T-cell (primary cell): ENCODE data around the gene MLN. TPM values are rescaled to one million over a fixed set of nuclear protein-coding genes. Genes with fewer than 3 reads are reported as not detected.

Experiments
- ATAC-seq, 4 experiments: fragments of 200-7000 bp in 3 of 4; fragments of 150-1000 bp in 1 of 4; cut with Tn5 transposase; replicated peaks in 1 of 4; 1 replicate in 3 of 4; 2 replicates in 1 of 4; pipeline ENCODE4 v1.10.0; 2021; ENCODE audit warnings: moderate library complexity in 3 of 4, mild to moderate bottlenecking in 2 of 4, moderate number of reproducible peaks in 1 of 4
- CTCF ChIA-PET, 2 donors: fragments of 300-600 bp; sonication (Branson Sonifier 250); formaldehyde crosslinking; loops; one replicate each; lab custom pipeline; 2022; ENCODE audit warnings: antibody characterized with exemption in 2 of 2; lab: Charles Lee
- POLR2A ChIA-PET, 2 donors: fragments of 300-600 bp; sonication (Branson Sonifier 250); formaldehyde crosslinking; loops; one replicate each; lab custom pipeline; 2022; ENCODE audit warnings: antibody characterized with exemption in 2 of 2; lab: Charles Lee
- DNase-seq, 35 experiments: peaks; one replicate each; pipeline versions ENCODE4 v3.0.0 to v3.0.0-alpha.2; 2013 to 2023
- H3K27ac ChIP-seq: one replicate; pipeline ENCODE4 v1.5.1; 2013; ENCODE audit warnings: low read length
- H3K27me3 ChIP-seq, 2 experiments: replicated peaks in 1 of 2; 1 replicate in 1 of 2; 2 replicates in 1 of 2; pipeline versions ENCODE4 v1.6.1 to v1.7.0; 2013; ENCODE audit warnings: low read length in 1 of 2, mixed read lengths in 1 of 2; ENCODE audit not compliant: control insufficient read depth in 2 of 2, insufficient read depth in 2 of 2; ENCODE audit errors: extremely low read depth in 1 of 2
- H3K36me3 ChIP-seq, 2 donors: 1 replicate in 1 of 2; 2 replicates in 1 of 2; pipeline versions ENCODE4 v1.6.1 to v1.7.0; 2013; ENCODE audit warnings: low read length in 1 of 2; ENCODE audit not compliant: control insufficient read depth in 2 of 2, insufficient read depth in 1 of 2; ENCODE audit errors: extremely low read depth in 1 of 2
- H3K4me1 ChIP-seq, 2 experiments: 1 replicate in 1 of 2; 2 replicates in 1 of 2; pipeline versions ENCODE4 v1.6.1 to v1.7.0; 2013; ENCODE audit warnings: low read length in 2 of 2, mixed read lengths in 1 of 2; ENCODE audit not compliant: insufficient read depth in 2 of 2, control insufficient read depth in 1 of 2; ENCODE audit errors: extremely low read depth in 1 of 2
- H3K4me3 ChIP-seq, 2 donors: 1 replicate in 1 of 2; 2 replicates in 1 of 2; pipeline versions ENCODE4 v1.5.1 to v1.7.0; 2013; ENCODE audit warnings: mild to moderate bottlenecking in 2 of 2, low read length in 1 of 2, moderate library complexity in 1 of 2; ENCODE audit not compliant: control insufficient read depth in 1 of 2; ENCODE audit errors: extremely low read depth in 1 of 2
- H3K9me3 ChIP-seq: 2 replicates; pipeline ENCODE4 v1.7.0; 2013
- H3K27ac Mint-ChIP-seq, 2 donors: one replicate each; pipeline ENCODE4 v1.8.0; 2020 to 2021; ENCODE audit warnings: mild to moderate bottlenecking in 2 of 2, mixed read lengths in 2 of 2
- H3K27me3 Mint-ChIP-seq, 2 donors: one replicate each; pipeline ENCODE4 v1.8.0; 2021 to 2022; ENCODE audit warnings: mixed read lengths in 2 of 2
- H3K36me3 Mint-ChIP-seq: one replicate; pipeline ENCODE4 v1.8.0; 2021; ENCODE audit warnings: mixed read lengths
- H3K4me1 Mint-ChIP-seq, 3 donors: one replicate each; pipeline ENCODE4 v1.8.0; 2020 to 2022; ENCODE audit warnings: mixed read lengths in 3 of 3, mild to moderate bottlenecking in 1 of 3
- H3K4me3 Mint-ChIP-seq, 3 donors: one replicate each; pipeline ENCODE4 v1.8.0; 2020 to 2022; ENCODE audit warnings: mild to moderate bottlenecking in 3 of 3, mixed read lengths in 3 of 3, moderate library complexity in 3 of 3
- H3K9me3 Mint-ChIP-seq, 3 donors: one replicate each; pipeline ENCODE4 v1.8.0; 2020 to 2022; ENCODE audit warnings: mixed read lengths in 3 of 3
- WGBS: methylation state at CpG from one replicate; pipeline ENCODE4 v1.1.5; 2013; ENCODE audit warnings: missing lambda C conversion rate; ENCODE audit not compliant: insufficient coverage; 5-methylcytosine and 5-hydroxymethylcytosine counted together
- total RNA-seq, 35 experiments: library from RNA in 6 of 35; stranded (reverse) in 6 of 35; fragments of 120-200 nt in 1 of 35; gene quantifications; one replicate each; pipeline versions ENCODE4 v1.2.1 to v1.2.4 and lab custom pipeline; 2013 to 2026

The MLN gene
- total RNA-seq, 5 donors from 2014 or later (not counting 1 experiment from before 2014, with no cell fraction given): not detected

DNA sequence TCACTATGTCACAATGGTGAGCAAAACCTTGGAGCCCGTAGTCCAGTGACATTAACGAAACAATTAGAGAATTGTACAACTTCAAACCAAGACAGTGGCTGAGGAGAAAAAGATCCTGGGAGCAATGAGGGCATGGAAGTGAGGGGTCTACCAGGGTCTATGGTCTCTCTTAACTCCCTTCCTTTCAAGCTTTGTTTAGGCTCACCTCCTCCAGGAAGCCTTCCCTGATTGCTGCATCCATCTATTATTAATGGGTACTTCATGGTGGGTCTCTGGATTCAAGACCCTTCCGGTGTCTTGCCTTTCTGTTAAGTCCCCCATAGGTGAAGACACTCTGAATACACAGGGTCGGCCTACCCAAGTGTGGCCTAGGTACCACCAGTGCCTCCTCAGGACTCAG is 38.1 kb upstream of the MLN start:
- Histone ChIP-seq H3K4me3 (no peak overlapping the region), H3K36me3 (no peaks in the 10 kb centered on the region), H3K27ac (no peak overlapping the region), H3K27me3 (peaks cover 0 to 10% of the 10 kb centered on the region in 2 experiments), H3K9me3 (no peaks in the 10 kb centered on the region), H3K4me1 (peaks cover 0 to 11% of the 10 kb centered on the region in 2 experiments)
- WGBS: 95% methylated on average over 2 of the region's 4 CpGs
- H3K27me3 Mint-ChIP-seq: peaks cover 0 to 3% of the 10 kb centered on the region in 2 donors
- POLR2A ChIA-PET: no interaction called here
- peaks cover 12 to 15% (median 13%) of the 10 kb centered on the region in 3 donors for H3K4me1 Mint-ChIP-seq
- CTCF ChIA-PET: interaction anchor here in 1 of 2 donors (0.6 kb wide), 1 partner anchor 23 kb away, joined by 3 read pairs; no protein-coding TSS in a partner anchor
- H3K27ac Mint-ChIP-seq: no peak overlapping the region
- no peak for ATAC-seq
- DNase-seq: no peak
- no peak overlapping the region for H3K4me3 Mint-ChIP-seq
- no peaks in the 10 kb centered on the region for H3K36me3 Mint-ChIP-seq
- peaks cover 0 to 6% (median 0%) of the 10 kb centered on the region in 3 donors for H3K9me3 Mint-ChIP-seq

DNA sequence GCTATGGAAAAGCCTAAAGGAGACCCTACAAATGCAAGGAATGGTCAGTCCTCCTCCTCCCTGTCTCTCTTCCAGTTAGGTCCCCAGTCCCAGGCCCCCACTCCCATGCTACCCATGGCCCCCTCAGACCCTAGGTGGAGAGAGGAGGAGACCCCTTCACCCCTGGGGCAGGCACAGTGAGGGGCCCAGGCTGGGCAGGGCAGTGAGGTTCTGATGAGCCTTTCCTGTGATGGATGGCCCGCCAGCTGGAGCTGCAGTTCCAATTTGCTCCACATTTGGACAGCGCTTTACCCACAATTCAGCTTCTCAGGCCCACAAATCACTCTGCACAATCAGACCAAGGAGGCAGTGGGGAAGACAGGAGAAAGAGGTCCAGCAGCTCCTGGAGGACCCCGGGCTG is 37.3 kb upstream of the MLN start:
- H3K4me1 ChIP-seq: peaks cover 0 to 11% of the 10 kb centered on the region in 2 experiments
- ChIA-PET CTCF (no interaction called here), POLR2A (no interaction called here)
- Mint-ChIP-seq H3K27ac (no peak overlapping the region), H3K4me1 (peaks cover 12 to 15% (median 13%) of the 10 kb centered on the region in 3 donors), H3K36me3 (no peaks in the 10 kb centered on the region), H3K4me3 (no peak overlapping the region), H3K27me3 (peaks cover 0 to 3% of the 10 kb centered on the region in 2 donors), H3K9me3 (peaks cover 0 to 6% (median 0%) of the 10 kb centered on the region in 3 donors)
- no peaks in the 10 kb centered on the region for H3K36me3 ChIP-seq
- H3K9me3 ChIP-seq: no peaks in the 10 kb centered on the region
- ATAC-seq (no peak), DNase-seq (no peak)
- H3K4me3 ChIP-seq: no peak overlapping the region
- no peak overlapping the region for H3K27ac ChIP-seq
- H3K27me3 ChIP-seq: peaks cover 0 to 10% of the 10 kb centered on the region in 2 experiments
- WGBS: no CpG with 5 or more reads among the region's 3 CpGs

DNA sequence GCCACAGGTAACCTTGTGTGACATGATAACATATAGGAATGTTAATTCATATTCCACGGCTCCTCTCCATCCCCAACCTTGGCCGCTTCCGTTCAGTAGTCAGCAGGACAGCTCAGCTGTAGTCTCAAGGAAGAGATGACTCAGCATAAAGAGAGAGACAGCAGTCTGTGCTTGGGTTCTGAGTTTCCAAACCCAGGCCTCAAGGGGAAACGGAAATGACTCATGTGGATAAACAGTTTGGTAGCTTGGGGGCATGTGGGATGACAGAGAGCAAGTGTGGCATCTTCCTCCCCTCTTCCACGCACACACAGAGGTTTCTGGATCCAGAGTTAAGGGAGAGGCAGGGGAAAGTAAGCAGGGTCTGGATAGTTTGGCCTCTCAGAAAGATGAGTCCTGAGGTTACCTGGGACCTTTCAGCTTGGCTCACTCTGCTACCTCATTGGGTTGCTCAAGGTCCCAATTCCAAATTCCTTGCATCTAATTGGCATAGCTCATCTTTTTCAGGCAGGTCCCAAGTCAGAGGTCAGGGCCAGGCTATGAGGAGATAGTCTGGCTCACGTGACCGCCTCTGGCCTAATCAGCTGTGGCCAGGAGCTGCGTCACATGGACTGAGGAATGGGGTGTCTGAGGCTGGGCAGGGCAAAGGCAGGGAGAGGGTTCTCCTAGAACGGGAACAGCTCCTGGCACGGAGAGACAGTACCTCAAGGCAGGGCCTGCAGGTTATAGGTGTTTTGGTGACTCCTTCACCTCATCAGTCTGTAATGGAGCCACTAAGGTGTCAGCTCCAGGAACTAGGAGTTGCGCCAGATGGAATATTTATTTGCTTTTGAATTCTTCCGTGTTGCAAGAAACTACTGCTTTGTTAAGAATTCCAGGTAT is 36.5 kb upstream of the MLN start:
- Histone ChIP-seq H3K9me3 (no peaks in the 10 kb centered on the region), H3K4me3 (no peak overlapping the region), H3K27ac (no peak overlapping the region), H3K4me1 (peaks cover 0 to 11% of the 10 kb centered on the region in 2 experiments), H3K36me3 (no peaks in the 10 kb centered on the region), H3K27me3 (peaks cover 0 to 13% of the 10 kb centered on the region in 2 experiments)
- Mint-ChIP-seq H3K4me3 (no peak overlapping the region), H3K9me3 (peaks cover 0 to 6% (median 0%) of the 10 kb centered on the region in 3 donors), H3K36me3 (no peaks in the 10 kb centered on the region), H3K27ac (peak overlapping the region; percentile 2 to 64), H3K27me3 (peaks cover 0 to 5% of the 10 kb centered on the region in 2 donors), H3K4me1 (peaks cover 12 to 15% (median 13%) of the 10 kb centered on the region in 3 donors)
- ChIA-PET POLR2A (no interaction called here), CTCF (no interaction called here)
- peak in 1 of 35 experiments; percentile 22 for DNase-seq
- ATAC-seq: peak; percentile 43 to 89 (median 73)
- WGBS: 96% methylated on average over 5 of the region's 12 CpGs

DNA sequence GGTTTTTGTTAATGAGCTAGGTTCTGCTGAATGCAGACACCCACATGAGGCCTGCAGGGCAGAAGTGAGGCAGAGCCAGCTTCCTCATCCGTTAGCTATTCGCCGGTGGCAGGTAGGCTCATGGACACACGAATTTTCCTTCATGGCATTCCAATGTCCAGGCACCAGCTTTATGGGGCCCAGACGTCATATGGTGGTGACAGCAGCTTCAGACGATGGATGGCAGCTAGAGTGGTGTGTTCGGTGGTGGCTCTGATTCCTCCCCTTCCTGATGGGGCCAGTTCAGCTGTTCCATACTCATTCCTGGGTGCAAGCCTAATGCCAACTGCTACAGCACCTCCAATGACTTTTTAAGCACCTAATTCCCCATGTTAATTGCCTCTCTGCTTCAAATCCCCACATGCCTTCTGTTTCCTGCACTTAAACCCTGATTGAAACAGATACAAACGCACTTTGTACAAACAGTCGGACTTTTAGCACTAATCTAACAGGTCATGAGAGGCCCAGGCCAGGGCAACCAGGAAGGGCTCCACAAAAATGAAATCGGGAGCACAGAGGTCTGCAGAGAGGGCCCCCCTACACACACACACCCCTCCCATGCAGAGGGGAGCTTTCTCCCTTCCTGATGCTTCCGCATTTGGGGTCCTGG is 35.7 kb upstream of the MLN start:
- no peak overlapping the region for H3K4me3 Mint-ChIP-seq
- H3K27ac Mint-ChIP-seq: peak overlapping the region; percentile 2 to 64
- Histone ChIP-seq H3K27me3 (peaks cover 0 to 21% of the 10 kb centered on the region in 2 experiments), H3K4me3 (no peak overlapping the region), H3K9me3 (no peaks in the 10 kb centered on the region), H3K4me1 (peaks cover 0 to 11% of the 10 kb centered on the region in 2 experiments), H3K36me3 (no peaks in the 10 kb centered on the region), H3K27ac (no peak overlapping the region)
- H3K9me3 Mint-ChIP-seq: peaks cover 0 to 6% (median 0%) of the 10 kb centered on the region in 3 donors
- no peak for DNase-seq
- CTCF ChIA-PET: no interaction called here
- H3K36me3 Mint-ChIP-seq: no peaks in the 10 kb centered on the region
- POLR2A ChIA-PET: no interaction called here
- 73% methylated on average over 4 of the region's 11 CpGs for WGBS
- H3K4me1 Mint-ChIP-seq: peaks cover 12 to 15% (median 13%) of the 10 kb centered on the region in 3 donors
- H3K27me3 Mint-ChIP-seq: peaks cover 0 to 8% of the 10 kb centered on the region in 2 donors
- no peak for ATAC-seq

DNA sequence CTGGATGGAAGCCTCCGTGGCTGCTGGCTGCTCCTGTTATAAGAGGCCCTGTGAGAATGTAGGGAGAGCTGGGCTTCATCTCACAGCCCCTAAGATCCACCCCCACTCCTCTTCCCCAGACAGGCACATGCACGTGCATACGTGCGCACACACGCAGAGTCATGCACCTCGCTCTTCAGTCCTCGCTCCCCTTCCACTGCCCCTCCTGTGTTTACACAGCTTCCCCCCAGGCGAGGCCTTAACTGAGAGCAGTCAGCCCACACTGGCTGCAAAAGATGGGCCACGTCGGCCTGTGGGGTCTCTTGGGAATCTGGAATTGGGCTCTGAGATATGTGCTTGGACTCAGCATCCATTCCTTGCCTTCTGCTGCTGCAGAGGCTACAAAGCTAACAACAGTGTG is 35.2 kb upstream of the MLN start:
- peaks cover 0 to 11% of the 10 kb centered on the region in 2 experiments for H3K4me1 ChIP-seq
- no peak overlapping the region for H3K4me3 ChIP-seq
- Mint-ChIP-seq H3K4me1 (peaks cover 12 to 15% (median 13%) of the 10 kb centered on the region in 3 donors), H3K27ac (no peak overlapping the region), H3K27me3 (peaks cover 0 to 8% of the 10 kb centered on the region in 2 donors), H3K36me3 (no peaks in the 10 kb centered on the region), H3K9me3 (peaks cover 0 to 6% (median 0%) of the 10 kb centered on the region in 3 donors), H3K4me3 (no peak overlapping the region)
- ChIA-PET POLR2A (no interaction called here), CTCF (no interaction called here)
- DNase-seq: no peak
- 96% methylated on average over 8 of the region's 10 CpGs for WGBS
- no peaks in the 10 kb centered on the region for H3K9me3 ChIP-seq
- H3K36me3 ChIP-seq: no peaks in the 10 kb centered on the region
- peaks cover 0 to 24% of the 10 kb centered on the region in 2 experiments for H3K27me3 ChIP-seq
- H3K27ac ChIP-seq: no peak overlapping the region
- ATAC-seq: no peak

DNA sequence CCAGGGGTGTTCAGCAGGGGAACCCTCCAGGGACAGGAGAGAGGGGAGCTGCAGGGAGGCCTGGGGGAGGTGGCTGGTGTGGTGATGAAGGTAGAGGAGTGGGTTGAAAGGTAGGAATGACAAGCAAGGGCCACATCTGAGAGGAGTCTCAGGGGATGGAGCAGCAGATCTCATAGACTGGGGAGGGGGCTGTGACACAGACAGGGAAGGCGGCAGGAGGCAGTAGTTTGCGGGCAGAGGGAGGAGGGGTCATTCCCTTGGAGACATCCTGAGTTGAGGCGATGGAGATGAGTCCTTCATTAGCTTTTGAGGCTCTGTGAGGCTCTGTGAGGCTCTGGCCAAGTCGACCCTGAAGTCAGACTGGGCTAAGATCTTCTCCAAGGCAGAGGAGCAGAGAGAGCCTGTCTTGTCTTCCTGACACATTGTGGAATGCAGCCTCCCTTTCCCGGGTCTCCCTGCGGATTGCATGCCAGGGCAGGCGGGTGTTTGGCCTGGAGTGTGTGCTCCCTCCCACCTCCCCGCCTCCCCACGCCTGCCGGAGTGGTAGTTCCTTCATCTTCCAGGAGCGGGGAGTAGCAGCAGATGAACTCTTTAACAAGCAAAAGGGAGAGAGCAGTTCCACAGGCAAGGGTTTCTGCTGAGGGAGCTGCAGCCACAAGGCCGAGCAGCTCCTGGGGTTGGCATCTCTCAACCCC is 34.3 kb upstream of the MLN start:
- Histone ChIP-seq H3K27me3 (peaks cover 0 to 27% of the 10 kb centered on the region in 2 experiments), H3K9me3 (no peaks in the 10 kb centered on the region), H3K4me3 (no peak overlapping the region), H3K4me1 (peaks cover 0 to 11% of the 10 kb centered on the region in 2 experiments), H3K27ac (no peak overlapping the region), H3K36me3 (no peaks in the 10 kb centered on the region)
- H3K9me3 Mint-ChIP-seq: peaks cover 0 to 6% (median 0%) of the 10 kb centered on the region in 3 donors
- no peak overlapping the region for H3K27ac Mint-ChIP-seq
- no peaks in the 10 kb centered on the region for H3K36me3 Mint-ChIP-seq
- DNase-seq (no peak), ATAC-seq (no peak)
- H3K4me1 Mint-ChIP-seq: peaks cover 12 to 15% (median 13%) of the 10 kb centered on the region in 3 donors
- peaks cover 0 to 8% of the 10 kb centered on the region in 2 donors for H3K27me3 Mint-ChIP-seq
- 91% methylated on average over 9 of the region's 12 CpGs for WGBS
- H3K4me3 Mint-ChIP-seq: no peak overlapping the region
- POLR2A ChIA-PET: no interaction called here
- CTCF ChIA-PET: no interaction called here
